H7 (cell line): ENCODE data around the gene F2R. TPM values are rescaled to one million over a fixed set of nuclear protein-coding genes. Genes with fewer than 3 reads are reported as not detected.

ENCODE experiments used
- DNase-seq: peaks from one replicate; pipeline ENCODE4 v3.0.0; 2012
- H3K27me3 ChIP-seq: 2 replicates; pipeline ENCODE4 v1.6.0; 2011; ENCODE audit warnings: mild to moderate bottlenecking, low read length; ENCODE audit not compliant: control insufficient read depth, insufficient read depth
- H3K36me3 ChIP-seq: replicated peaks from 2 replicates; pipeline ENCODE4 v1.5.1; 2011; ENCODE audit warnings: low read length; ENCODE audit not compliant: control insufficient read depth, insufficient read depth
- H3K4me3 ChIP-seq: 2 replicates; pipeline ENCODE4 v1.5.1; 2011; ENCODE audit warnings: low read depth, mild to moderate bottlenecking, control low read depth, low read length, moderate library complexity; ENCODE audit not compliant: insufficient read depth
- total RNA-seq: library from RNA; depleted of rRNA; stranded (reverse); fragments of >200 nt; shearing (Covaris generic); gene quantifications from 2 replicates; pipeline ENCODE4 v1.2.3, GENCODE V29; 2014

F2R gene
- total RNA-seq, 1 experiment from 2014 or later, result 17.1 TPM

- no peaks in the 10 kb centered on the region for H3K36me3 ChIP-seq
- no peak for DNase-seq
- no peak overlapping the region for H3K4me3 ChIP-seq
- no peaks in the 10 kb centered on the region for H3K27me3 ChIP-seq
Measured at GRCh38 chr5:76684756-76685519, 31.0 kb upstream of the F2R start.

GRCh38 chr5:76685704-76686103 is 30.2 kb upstream of the F2R start:
- DNase-seq, result no peak
- H3K27me3 ChIP-seq, result no peaks in the 10 kb centered on the region
- H3K4me3 ChIP-seq, result no peak overlapping the region
- H3K36me3 ChIP-seq, result no peaks in the 10 kb centered on the region

DNA sequence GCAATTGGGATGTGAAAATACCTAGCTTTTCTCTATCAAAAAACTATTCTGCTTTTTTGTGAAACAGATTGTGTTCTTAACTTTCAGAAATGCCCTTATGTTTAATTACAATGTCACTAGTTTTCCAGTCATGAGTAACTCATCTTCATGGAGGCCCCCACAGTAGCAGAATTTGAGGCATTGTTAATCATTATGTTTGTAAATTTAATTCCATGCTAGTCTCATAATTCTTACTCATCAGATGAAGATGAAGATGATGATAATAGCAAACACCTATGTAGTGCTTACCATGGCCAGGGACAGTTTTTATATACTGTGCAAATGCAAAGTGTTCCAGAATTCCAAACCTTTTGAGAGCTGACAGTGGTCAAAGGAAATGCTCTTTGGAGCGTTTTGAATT is 27.7 kb upstream of the F2R start:
- H3K4me3 ChIP-seq, result no peak overlapping the region
- DNase-seq, result no peak
- no peaks in the 10 kb centered on the region for H3K36me3 ChIP-seq
- H3K27me3 ChIP-seq, result no peaks in the 10 kb centered on the region

DNA sequence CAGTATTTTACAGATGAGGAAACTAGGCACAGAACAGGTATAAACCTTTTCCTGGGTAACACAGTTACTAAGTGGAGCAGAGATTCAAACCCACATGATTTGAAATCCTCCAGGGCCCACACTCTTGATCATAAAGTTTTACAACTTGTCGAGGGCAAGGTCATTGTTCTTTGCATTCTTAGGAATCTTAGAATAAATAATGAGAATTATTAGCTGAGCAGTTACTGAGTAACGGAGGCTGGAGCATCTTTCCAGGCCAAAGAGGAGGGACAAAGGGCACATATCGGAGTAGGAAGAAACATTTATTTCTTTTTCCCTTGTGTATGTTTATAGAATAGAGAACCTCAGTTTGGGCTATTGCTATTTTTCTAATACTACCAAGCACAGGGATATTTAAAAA is 27.1 kb upstream of the F2R start:
- no peaks in the 10 kb centered on the region for H3K27me3 ChIP-seq
- no peaks in the 10 kb centered on the region for H3K36me3 ChIP-seq
- no peak overlapping the region for H3K4me3 ChIP-seq
- no peak for DNase-seq

DNA sequence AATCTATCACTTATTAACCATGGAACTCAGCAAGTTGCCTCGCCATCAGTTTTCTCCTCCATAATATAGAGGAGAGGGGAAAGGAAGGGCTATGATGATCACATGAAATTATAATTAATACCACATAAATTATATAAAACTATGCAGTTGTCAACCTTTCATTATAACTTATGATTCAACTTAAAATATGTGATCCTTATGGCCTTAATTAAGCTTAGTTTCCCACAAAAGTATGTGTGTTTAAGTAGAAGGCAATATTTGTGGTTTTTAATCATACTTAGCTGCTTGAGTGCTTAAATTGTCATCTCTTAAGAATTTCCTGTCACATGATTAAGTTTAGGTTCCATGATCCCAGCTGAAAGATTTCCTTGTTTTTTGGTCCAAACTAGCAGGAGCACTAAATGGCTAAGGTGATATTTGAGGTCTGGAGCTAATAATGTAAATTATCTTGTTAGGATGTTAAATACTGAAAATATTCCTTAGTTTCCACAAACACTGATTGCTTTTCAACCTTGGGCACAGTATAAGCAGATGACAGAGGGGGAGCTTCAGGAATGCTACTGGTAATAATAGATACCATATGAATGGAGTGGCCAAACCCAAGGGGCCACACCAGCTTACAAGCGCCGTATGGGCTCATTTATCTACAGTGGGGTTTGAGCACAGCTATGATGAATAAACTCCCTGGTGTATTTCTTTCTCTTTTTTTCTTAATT is 26.4 kb upstream of the F2R start:
- Histone ChIP-seq H3K4me3 (no peak overlapping the region), H3K27me3 (no peaks in the 10 kb centered on the region), H3K36me3 (no peaks in the 10 kb centered on the region)
- no peak for DNase-seq

DNA sequence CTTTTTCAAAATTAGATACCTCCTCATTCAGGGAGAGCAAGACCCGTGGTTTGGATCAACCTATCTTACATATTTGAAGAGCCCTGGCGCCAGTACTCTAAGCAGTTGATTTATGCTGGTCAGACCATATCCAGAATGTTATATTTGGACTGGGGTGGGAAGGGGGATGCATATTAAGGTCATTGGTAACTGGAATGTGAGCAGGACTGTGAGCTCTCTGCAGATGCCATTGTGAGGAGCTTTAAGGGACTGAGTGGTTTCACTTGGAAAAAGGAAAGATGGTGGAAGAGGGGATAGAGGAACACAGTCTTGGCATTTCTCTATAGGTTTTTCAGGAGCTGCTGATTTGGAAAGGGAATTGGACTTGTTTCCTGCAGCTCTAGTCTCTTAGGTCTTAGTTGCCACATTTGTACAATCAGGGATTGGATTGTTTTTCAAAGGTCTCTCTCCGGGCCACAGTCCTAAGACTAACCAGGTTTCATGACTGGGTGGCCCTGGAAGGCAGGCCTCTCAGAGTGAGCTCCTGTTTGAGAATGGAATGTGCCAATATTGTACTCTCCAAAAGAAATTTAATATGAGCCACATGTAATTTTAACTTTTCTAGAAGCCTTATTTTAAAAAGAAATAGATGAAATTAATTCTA is 25.8 kb upstream of the F2R start:
- DNase-seq, result no peak
- H3K4me3 ChIP-seq, result no peak overlapping the region
- H3K36me3 ChIP-seq, result no peaks in the 10 kb centered on the region
- H3K27me3 ChIP-seq, result no peaks in the 10 kb centered on the region

DNA sequence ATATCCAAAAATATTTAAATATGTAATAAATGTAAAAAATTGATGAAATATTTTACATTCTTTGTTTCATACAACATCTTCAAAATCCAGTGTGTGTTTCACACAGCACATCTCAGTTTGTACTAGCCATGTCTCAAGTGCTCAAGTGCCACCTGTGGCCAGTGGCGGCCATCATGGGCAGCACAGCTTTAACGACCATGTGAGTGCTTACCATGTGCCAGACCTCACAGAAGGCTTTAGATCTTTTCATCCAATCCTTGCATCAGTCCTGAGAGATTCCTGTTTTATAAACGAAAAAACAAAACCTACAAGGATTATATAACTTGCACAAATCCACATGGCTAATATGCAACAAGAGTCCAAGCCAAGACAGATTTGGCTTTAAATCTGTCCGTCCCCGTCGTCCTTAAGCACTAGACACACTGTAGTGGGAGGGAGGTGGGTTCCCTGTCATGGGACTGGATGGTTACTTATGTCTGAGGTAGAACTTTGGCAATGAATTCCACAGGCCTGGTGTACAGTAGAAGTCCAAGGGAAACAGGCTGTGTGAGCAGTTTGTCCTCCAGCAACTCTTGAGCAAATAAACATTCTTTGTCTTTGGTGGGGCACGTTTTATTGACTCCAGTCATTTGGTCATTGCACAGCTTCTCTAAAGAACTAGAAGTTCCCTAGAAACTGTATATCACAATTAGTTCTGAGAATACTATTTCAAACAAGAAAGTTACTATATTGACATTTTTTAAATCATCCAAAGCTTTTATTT is 25.0 kb upstream of the F2R start:
- H3K4me3 ChIP-seq, result no peak overlapping the region
- H3K27me3 ChIP-seq, result no peaks in the 10 kb centered on the region
- H3K36me3 ChIP-seq, result peaks cover 1% of the 10 kb centered on the region; the same call in 1 of the 2 replicates
- no peak for DNase-seq

GRCh38 chr5:76691467-76692273 is 24.3 kb upstream of the F2R start:
- no peaks in the 10 kb centered on the region for H3K27me3 ChIP-seq
- DNase-seq, result no peak
- H3K4me3 ChIP-seq, result no peak overlapping the region
- H3K36me3 ChIP-seq, result peaks cover 1% of the 10 kb centered on the region; the same call in 1 of the 2 replicates

- no peak for DNase-seq
- H3K36me3 ChIP-seq, result peaks cover 1% of the 10 kb centered on the region; the same call in 1 of the 2 replicates
- no peak overlapping the region for H3K4me3 ChIP-seq
- no peaks in the 10 kb centered on the region for H3K27me3 ChIP-seq
Measured at GRCh38 chr5:76692274-76692540, 23.7 kb upstream of the F2R start.

DNA sequence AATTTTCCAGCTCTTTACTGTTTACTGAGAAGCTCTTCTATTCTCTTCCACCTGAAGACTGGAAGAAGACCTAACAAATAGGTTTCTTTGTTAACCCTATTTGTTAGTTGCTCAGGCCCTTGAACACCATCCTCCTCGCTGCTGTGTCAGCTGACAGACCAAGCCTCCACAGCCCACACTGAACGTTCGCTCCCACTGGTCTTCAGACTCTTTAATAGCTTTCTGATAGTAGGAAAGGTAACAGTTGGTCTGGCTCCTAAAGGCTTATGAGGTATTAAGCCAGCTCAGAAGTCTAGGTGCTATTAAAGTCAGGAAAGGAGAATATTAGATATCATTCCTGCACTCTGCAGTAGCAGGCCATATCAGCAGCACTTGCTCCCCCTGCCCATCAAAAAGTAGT is 23.3 kb upstream of the F2R start:
- peaks cover 1% of the 10 kb centered on the region; the same call in 1 of the 2 replicates for H3K36me3 ChIP-seq
- H3K4me3 ChIP-seq, result no peak overlapping the region
- DNase-seq, result no peak
- H3K27me3 ChIP-seq, result no peaks in the 10 kb centered on the region

GRCh38 chr5:76693141-76693540 is 22.8 kb upstream of the F2R start:
- no peak for DNase-seq
- Histone ChIP-seq H3K4me3 (no peak overlapping the region), H3K36me3 (peaks cover 1% of the 10 kb centered on the region; the same call in 1 of the 2 replicates), H3K27me3 (no peaks in the 10 kb centered on the region)

DNA sequence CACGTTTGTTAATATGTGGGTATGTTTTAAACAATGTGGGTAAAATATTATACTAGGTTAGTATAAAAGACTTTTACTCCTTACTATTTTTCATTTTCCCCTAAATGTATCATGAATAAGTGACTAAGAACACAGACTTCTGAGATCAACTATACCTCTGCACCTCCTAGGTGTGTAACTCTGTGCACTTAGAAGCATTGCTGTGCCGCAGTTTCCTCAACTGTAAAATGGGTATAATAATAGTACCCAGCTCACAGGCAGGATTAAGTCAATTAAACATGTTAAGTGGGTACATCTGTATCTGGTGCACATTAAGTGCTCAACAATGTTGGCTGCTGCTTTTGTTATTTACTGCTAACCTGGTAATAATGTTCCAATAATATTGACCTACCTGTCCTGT is 21.6 kb upstream of the F2R start:
- no peaks in the 10 kb centered on the region for H3K27me3 ChIP-seq
- no peak overlapping the region for H3K4me3 ChIP-seq
- DNase-seq, result no peak
- peaks cover 1% of the 10 kb centered on the region; the same call in 1 of the 2 replicates for H3K36me3 ChIP-seq

DNA sequence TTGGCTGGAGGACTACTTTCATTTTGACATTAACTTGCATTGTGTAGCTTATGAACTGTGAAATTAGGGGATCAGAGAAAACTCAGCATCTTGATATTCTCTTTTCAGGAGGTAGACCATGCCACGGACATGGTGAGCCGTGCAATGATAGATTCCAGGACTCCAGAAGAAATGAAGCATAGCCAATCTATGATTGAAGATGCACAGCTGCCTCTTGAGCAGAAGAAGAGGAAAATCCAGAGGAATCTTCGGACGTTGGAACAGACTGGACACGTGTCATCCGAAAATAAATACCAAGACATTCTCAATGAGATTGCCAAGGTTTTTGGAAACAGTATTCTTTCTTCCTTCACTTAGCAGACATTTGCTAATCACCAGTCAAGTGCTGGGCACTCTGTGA is 20.6 kb upstream of the F2R start:
- peaks cover 1% of the 10 kb centered on the region; the same call in 1 of the 2 replicates for H3K36me3 ChIP-seq
- H3K4me3 ChIP-seq, result no peak overlapping the region
- no peaks in the 10 kb centered on the region for H3K27me3 ChIP-seq
- DNase-seq, result no peak

- Histone ChIP-seq H3K27me3 (no peaks in the 10 kb centered on the region), H3K4me3 (no peak overlapping the region), H3K36me3 (peaks cover 4% of the 10 kb centered on the region)
- DNase-seq, result no peak
Measured at GRCh38 chr5:76696251-76696650, 19.7 kb upstream of the F2R start.
